ENCODE data around the gene KCNK18. TPM values are rescaled to one million over a fixed set of nuclear protein-coding genes. Genes with fewer than 3 reads are reported as not detected.

The KCNK18 gene
- total RNA-seq, 1 experiment from 2014 or later: not detected

DNA sequence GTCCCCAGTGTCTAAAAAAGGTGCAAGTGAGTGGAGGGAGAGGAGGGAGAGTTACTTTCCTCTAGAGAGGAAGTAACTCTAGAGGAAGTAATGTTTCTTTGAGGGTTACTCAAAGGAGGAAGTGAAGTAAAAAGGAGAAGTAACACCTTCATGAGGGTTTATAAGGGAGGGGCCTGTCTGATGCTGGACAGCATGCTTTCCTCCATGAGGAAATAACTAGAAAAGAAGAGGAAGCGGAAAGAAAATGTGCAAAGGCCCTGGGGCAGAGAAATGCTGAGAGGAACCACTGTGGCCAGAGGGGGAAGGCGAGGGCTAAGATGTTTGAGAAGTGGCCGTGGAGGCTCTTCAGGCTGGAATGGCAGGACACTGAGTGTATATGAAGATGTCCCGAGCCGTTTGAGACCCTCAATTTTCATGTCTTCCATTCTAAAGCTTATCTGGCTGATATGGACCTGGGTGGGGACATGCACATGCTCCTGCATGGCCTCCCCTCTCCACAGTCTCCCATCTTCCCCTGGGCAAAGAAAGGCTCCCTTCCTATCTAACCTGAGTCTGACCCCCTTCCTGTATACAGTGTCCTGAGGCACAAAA is 40.2 kb downstream of the KCNK18 start:
- TF ChIP-seq, protein P1, sequence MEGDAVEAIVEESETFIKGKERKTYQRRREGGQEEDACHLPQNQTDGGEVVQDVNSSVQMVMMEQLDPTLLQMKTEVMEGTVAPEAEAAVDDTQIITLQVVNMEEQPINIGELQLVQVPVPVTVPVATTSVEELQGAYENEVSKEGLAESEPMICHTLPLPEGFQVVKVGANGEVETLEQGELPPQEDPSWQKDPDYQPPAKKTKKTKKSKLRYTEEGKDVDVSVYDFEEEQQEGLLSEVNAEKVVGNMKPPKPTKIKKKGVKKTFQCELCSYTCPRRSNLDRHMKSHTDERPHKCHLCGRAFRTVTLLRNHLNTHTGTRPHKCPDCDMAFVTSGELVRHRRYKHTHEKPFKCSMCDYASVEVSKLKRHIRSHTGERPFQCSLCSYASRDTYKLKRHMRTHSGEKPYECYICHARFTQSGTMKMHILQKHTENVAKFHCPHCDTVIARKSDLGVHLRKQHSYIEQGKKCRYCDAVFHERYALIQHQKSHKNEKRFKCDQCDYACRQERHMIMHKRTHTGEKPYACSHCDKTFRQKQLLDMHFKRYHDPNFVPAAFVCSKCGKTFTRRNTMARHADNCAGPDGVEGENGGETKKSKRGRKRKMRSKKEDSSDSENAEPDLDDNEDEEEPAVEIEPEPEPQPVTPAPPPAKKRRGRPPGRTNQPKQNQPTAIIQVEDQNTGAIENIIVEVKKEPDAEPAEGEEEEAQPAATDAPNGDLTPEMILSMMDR (conservative IDR thresholded peaks at IDR 0.05): no peak
- TF ChIP-seq EZH2 (IDR thresholded peaks at IDR 0.05; ENCODE audit: low read depth): no peak
- Histone ChIP-seq H3K9me3 (ENCODE audit: insufficient read depth, low read depth) (no peaks in the 10 kb centered on the region), H3K9me2 (ENCODE audit: insufficient read depth) (no peaks in the 10 kb centered on the region), H3K79me2 (ENCODE audit: low read depth) (no peaks in the 10 kb centered on the region), H4K20me1 (ENCODE audit: insufficient read depth) (no peaks in the 10 kb centered on the region), H3F3A (ENCODE audit: insufficient read depth, low read depth) (no peaks in the 10 kb centered on the region), H3K36me3 (ENCODE audit: low read depth) (no peaks in the 10 kb centered on the region), H2AFZ (no peak overlapping the region), H3K27ac (no peak overlapping the region), H3K4me1 (replicated peaks; ENCODE audit: insufficient read depth) (no peaks in the 10 kb centered on the region), H3K4me3 (no peak overlapping the region), H3K4me2 (no peak overlapping the region), H3K27me3 (ENCODE audit: insufficient read depth, low read depth) (0 out of 2 replicates have a peak, but pooled peaks cover 2% of the 10 kb centered on the region)
- intact Hi-C loops (cut with micrococcal nuclease; ENCODE audit: unreplicated experiment): no loop called here
- DNase-seq: no peak
- POLR2A ChIA-PET (ENCODE audit: unreplicated experiment): no interaction called here
- BruUV-seq (replicated peaks): no TSS peak
- CTCF ChIA-PET: no interaction called here

DNA sequence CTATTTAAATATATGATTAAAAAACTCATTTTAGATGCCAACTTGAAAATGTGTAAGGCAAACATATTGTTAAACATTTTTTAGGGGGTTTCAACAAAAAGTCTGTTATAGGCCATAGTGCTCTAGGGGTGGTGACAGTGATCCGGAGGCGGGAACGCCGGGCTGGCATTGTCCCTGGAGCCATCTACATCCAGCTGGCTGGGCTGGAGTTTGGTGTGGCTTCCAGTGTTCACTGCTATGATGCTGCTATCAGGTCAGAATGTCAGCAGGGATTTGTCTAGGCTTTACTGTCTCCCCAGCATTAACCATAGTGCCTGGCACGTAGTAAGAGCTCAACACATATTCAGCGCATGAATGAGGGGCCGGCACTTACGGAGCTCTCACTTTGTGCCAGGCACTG is 41.8 kb downstream of the KCNK18 start:
- Histone ChIP-seq H3K9me3 (ENCODE audit: insufficient read depth, low read depth) (no peaks in the 10 kb centered on the region), H3F3A (ENCODE audit: insufficient read depth, low read depth) (no peaks in the 10 kb centered on the region), H3K27ac (no peak overlapping the region), H3K9me2 (ENCODE audit: insufficient read depth) (no peaks in the 10 kb centered on the region), H3K4me2 (no peak overlapping the region), H2AFZ (no peak overlapping the region), H4K20me1 (ENCODE audit: insufficient read depth) (no peaks in the 10 kb centered on the region), H3K27me3 (ENCODE audit: insufficient read depth, low read depth) (0 out of 2 replicates have a peak, but pooled peaks cover 2% of the 10 kb centered on the region), H3K4me3 (no peak overlapping the region), H3K4me1 (replicated peaks; ENCODE audit: insufficient read depth) (no peaks in the 10 kb centered on the region), H3K36me3 (ENCODE audit: low read depth) (no peaks in the 10 kb centered on the region), H3K79me2 (ENCODE audit: low read depth) (no peaks in the 10 kb centered on the region)
- intact Hi-C loops (cut with micrococcal nuclease; ENCODE audit: unreplicated experiment): no loop called here
- TF ChIP-seq EZH2 (IDR thresholded peaks at IDR 0.05; ENCODE audit: low read depth): no peak
- TF ChIP-seq, protein P1 (conservative IDR thresholded peaks at IDR 0.05): no peak
- no peak for DNase-seq
- ChIA-PET POLR2A (ENCODE audit: unreplicated experiment) (no interaction called here), CTCF (no interaction called here)
- no TSS peak for BruUV-seq (replicated peaks)

DNA sequence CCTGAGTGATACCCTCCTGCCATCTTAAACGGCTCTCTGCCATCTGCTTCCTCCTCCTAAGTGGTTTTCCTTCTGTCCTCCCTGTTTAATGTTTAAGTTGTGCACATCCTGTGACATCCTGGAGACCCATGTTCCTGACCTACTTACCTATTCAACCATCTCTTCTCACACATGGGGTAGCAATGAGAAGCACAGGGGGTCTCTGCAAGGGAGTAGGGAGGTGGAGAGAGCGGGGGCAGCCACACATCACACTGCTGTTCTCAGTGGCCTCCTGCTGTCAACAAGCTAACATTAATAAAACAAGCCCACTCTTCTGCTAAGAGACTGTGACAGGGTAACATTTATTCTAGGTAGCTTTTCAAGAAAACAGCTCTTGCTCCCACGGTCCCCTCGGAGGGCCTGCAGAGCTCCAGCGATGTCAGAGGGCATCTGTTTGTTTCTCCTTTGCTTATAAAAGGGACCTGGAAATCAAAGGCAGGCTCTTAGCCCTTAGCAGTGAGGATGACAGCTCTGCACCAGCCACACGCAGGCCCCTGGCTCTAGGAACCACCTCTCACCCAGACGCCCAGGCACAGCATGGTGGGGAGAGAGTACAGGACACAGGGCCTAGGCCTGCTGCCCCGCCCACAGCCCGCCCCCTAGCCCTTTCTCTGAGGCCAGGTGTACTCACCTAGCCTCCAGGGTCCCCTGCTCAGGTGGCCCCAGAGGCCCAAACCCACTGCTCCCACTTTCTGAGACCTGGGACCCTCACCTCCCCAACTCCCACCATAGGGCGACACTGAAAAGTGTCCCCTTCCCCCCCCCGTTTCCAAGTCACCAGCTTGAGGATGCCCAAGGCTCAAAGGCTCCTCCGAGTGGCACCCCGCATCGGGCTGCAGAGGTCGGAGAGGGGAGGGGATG is 42.7 kb downstream of the KCNK18 start:
- no TSS peak for BruUV-seq (replicated peaks)
- Histone ChIP-seq H3K27me3 (ENCODE audit: insufficient read depth, low read depth) (0 out of 2 replicates have a peak, but pooled peaks cover 2% of the 10 kb centered on the region), H2AFZ (no peak overlapping the region), H3K4me3 (no peak overlapping the region), H3K79me2 (ENCODE audit: low read depth) (no peaks in the 10 kb centered on the region), H3K4me1 (replicated peaks; ENCODE audit: insufficient read depth) (no peaks in the 10 kb centered on the region), H3K9me2 (ENCODE audit: insufficient read depth) (no peaks in the 10 kb centered on the region), H3K27ac (no peak overlapping the region), H3K4me2 (no peak overlapping the region), H3K36me3 (ENCODE audit: low read depth) (no peaks in the 10 kb centered on the region), H4K20me1 (ENCODE audit: insufficient read depth) (no peaks in the 10 kb centered on the region), H3F3A (ENCODE audit: insufficient read depth, low read depth) (no peaks in the 10 kb centered on the region), H3K9me3 (ENCODE audit: insufficient read depth, low read depth) (no peaks in the 10 kb centered on the region)
- no peak for DNase-seq
- ChIA-PET CTCF (no interaction called here), POLR2A (ENCODE audit: unreplicated experiment) (no interaction called here)
- intact Hi-C loops (cut with micrococcal nuclease; ENCODE audit: unreplicated experiment): no loop called here
- TF ChIP-seq, protein P1 (conservative IDR thresholded peaks at IDR 0.05): no peak
- no peak for TF ChIP-seq EZH2 (IDR thresholded peaks at IDR 0.05; ENCODE audit: low read depth)
